SU-DHL-6 (cell line): ENCODE results near the gene INO80B.
"Not testable (repeated sequence)": the region's sequence is repeated elsewhere in the genome, so short reads cannot be mapped to it uniquely, and the experiment has no call there.

Source experiments
- EZH2phosphoT487 ChIP-seq: fragments of 200-600 bp; sonication (generic), shearing (Covaris generic); conservative IDR thresholded peaks from 2 replicates; pipeline ENCODE4 v1.6.1; 2018; ENCODE audit warnings: mild to moderate bottlenecking, antibody characterized with exemption, low read length, moderate library complexity, mixed read lengths
- TF ChIP-seq, protein P1 (sequence below): fragments of 200-600 bp; sonication (generic); IDR thresholded peaks from one replicate; pipeline ENCODE4 v1.5.1; 2017; ENCODE audit warnings: antibody characterized with exemption, mild to moderate bottlenecking, low read length, moderate library complexity; ENCODE audit not compliant: insufficient read depth, poor library complexity, severe bottlenecking

DNA sequence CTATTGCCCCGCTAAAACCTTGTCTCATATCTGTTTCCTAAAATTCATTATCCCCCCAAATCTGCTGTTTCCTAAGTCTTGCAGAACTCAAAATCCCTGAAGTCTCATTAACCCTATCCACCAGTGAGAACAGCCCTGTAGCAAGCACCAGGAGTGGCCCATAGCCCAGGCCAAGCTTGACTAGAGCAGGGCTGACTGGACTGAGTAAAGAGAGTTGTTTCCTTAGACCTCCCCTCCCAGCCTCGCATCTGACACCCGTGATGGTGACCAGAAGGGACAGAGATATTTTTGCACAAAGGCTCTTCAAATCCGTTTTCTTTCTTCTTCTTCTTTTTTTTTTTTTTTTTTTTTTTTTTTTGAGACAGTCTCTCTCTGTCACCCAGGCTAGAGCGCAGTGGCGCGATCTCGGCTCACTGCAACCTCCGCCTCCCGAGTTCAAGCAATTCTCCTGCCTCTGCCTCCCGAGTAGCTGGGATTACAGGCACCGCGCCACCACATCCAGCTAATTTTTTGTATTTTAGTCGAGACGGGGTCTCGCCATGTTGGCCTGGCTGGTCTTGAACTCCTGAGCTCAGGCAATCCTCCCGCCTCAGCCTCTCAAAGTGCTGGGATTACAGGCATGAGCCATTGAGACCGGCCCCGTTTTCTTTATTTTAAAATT is 34.3 kb upstream of the INO80B start:
- TF ChIP-seq EZH2phosphoT487: not testable (repeated sequence)
- TF ChIP-seq, protein P1, sequence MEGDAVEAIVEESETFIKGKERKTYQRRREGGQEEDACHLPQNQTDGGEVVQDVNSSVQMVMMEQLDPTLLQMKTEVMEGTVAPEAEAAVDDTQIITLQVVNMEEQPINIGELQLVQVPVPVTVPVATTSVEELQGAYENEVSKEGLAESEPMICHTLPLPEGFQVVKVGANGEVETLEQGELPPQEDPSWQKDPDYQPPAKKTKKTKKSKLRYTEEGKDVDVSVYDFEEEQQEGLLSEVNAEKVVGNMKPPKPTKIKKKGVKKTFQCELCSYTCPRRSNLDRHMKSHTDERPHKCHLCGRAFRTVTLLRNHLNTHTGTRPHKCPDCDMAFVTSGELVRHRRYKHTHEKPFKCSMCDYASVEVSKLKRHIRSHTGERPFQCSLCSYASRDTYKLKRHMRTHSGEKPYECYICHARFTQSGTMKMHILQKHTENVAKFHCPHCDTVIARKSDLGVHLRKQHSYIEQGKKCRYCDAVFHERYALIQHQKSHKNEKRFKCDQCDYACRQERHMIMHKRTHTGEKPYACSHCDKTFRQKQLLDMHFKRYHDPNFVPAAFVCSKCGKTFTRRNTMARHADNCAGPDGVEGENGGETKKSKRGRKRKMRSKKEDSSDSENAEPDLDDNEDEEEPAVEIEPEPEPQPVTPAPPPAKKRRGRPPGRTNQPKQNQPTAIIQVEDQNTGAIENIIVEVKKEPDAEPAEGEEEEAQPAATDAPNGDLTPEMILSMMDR: not testable (repeated sequence)
